Panc1 (cell line): ENCODE measurements around the gene IQSEC1. TPM values are rescaled to one million over a fixed set of nuclear protein-coding genes. Genes with fewer than 3 reads are reported as not detected.

Experiments
- ATAC-seq: fragments of 200-7000 bp; cut with Tn5 transposase; 2 replicates; pipeline ENCODE4 v1.9.1; 2020; ENCODE audit warnings: mild to moderate bottlenecking, moderate library complexity
- BruUV-seq: library from RNA; stranded (reverse); fragments of 400-500 nt; replicated peaks from 2 replicates; lab custom pipeline; 2021; lab: Mats Ljungman, UMichigan
- CTCF ChIA-PET: fragments of 300-600 bp; sonication (Branson Sonifier 250); formaldehyde crosslinking; loops from one replicate; lab custom pipeline; 2022; ENCODE audit warnings: antibody characterized with exemption; lab: Charles Lee
- POLR2A ChIA-PET: fragments of 300-600 bp; sonication (Branson Sonifier 250); formaldehyde crosslinking; loops from one replicate; lab custom pipeline; 2022; ENCODE audit warnings: antibody characterized with exemption; lab: Charles Lee
- DNase-seq: peaks from one replicate; pipeline ENCODE4 v3.0.0-alpha.2; 2010; ENCODE audit warnings: low read depth, low spot score
- H3K27ac ChIP-seq: 2 replicates; pipeline ENCODE4 v1.5.1; 2011; ENCODE audit warnings: mild to moderate bottlenecking, low read length, inconsistent platforms
- H3K27me3 ChIP-seq: fragments of 200-500 bp; sonication (Bioruptor generic); 2 replicates; pipeline ENCODE4 v1.6.0; 2014; ENCODE audit warnings: low read length, inconsistent platforms; ENCODE audit not compliant: control insufficient read depth, insufficient read depth
- H3K36me3 ChIP-seq: fragments of 200-500 bp; sonication (Bioruptor generic); 2 replicates; pipeline ENCODE4 v1.5.1; 2014; ENCODE audit warnings: inconsistent platforms, mild to moderate bottlenecking, low read length, moderate library complexity; ENCODE audit not compliant: control insufficient read depth, insufficient read depth
- H3K4me1 ChIP-seq: 2 replicates; pipeline ENCODE4 v1.5.1; 2011; ENCODE audit warnings: inconsistent platforms, mild to moderate bottlenecking, low read length, moderate library complexity; ENCODE audit not compliant: control insufficient read depth, insufficient read depth
- H3K4me3 ChIP-seq, 2 experiments: 2 replicates each; pipeline ENCODE4 v1.5.1; 2011 to 2012; ENCODE audit warnings: low read depth in 2 of 2, low read length in 2 of 2, mild to moderate bottlenecking in 2 of 2, inconsistent platforms in 1 of 2, moderate library complexity in 1 of 2
- H3K9me3 ChIP-seq: fragments of 200-500 bp; sonication (Bioruptor generic); 2 replicates; pipeline ENCODE4 v1.5.1; 2014; ENCODE audit warnings: low read depth, mild to moderate bottlenecking, inconsistent platforms, low read length, moderate library complexity; ENCODE audit not compliant: control insufficient read depth, insufficient read depth
- POLR2AphosphoS5 ChIP-seq: IDR thresholded peaks from 2 replicates; pipeline ENCODE4 v1.6.1; 2012; ENCODE audit warnings: mild to moderate bottlenecking, low read depth, low read length, moderate library complexity
- SIN3A ChIP-seq: IDR thresholded peaks from 2 replicates; pipeline ENCODE4 v1.6.1; 2012; ENCODE audit warnings: low read depth, mild to moderate bottlenecking, low read length, moderate library complexity, borderline replicate concordance; ENCODE audit not compliant: insufficient read depth
- TCF7L2 ChIP-seq: IDR thresholded peaks from 2 replicates; pipeline ENCODE4 v1.6.1; 2011; ENCODE audit warnings: mild to moderate bottlenecking, low read depth, low read length, inconsistent platforms
- in situ Hi-C: cut with HindIII; loops from 2 replicates; pipeline ENCODE4 v1.10.0; 2016; ENCODE audit warnings: low sequenced_read_pairs, low pct_unique_long_range_greater_than_20kb
- intact Hi-C: fragments of 100-400 bp; cut with micrococcal nuclease; formaldehyde crosslinking; loops from one replicate; pipeline ENCODE4 v1.10.0; 2022; ENCODE audit not compliant: unreplicated experiment
- total RNA-seq: library from RNA; stranded (reverse); gene quantifications from one replicate; pipeline ENCODE4 v1.2.1, GENCODE V29; 2021; ENCODE audit not compliant: unreplicated experiment
- TF ChIP-seq, protein P1 (sequence below), 2 experiments: IDR thresholded peaks; 2 replicates each; pipeline ENCODE4 v1.6.1; 2011 to 2012; ENCODE audit warnings: low read depth in 2 of 2, control low read depth in 1 of 2, low read length in 1 of 2, mild to moderate bottlenecking in 1 of 2, moderate library complexity in 1 of 2; ENCODE audit not compliant: insufficient read depth in 1 of 2
- TF ChIP-seq, protein P2 (sequence below): fragments of 450-650 bp; IDR thresholded peaks from 2 replicates; pipeline ENCODE4 v1.5.1; 2017; ENCODE audit warnings: mild to moderate bottlenecking

The IQSEC1 gene
- total RNA-seq, 1 experiment from 2014 or later, result 28.4 TPM

DNA sequence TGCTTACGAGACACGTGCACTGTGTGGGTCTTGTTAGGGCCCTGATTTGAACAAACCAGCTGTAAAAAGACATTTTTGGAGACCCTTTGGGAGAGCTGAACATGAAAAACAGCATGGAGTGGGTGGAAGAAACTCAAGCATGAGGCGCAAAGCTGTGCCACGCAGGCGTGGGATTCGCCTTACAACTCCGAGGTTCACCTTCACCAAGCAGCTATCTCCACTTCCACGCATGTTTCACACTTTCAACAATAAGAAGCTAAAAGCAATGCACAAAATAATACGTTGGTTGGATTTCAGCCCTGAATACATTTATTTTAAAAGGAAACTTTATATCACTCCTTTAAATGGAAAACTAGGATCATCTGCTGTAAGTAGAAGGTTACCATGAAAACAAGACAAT lies 42.5 kb downstream of the IQSEC1 start:
- no peaks in the 10 kb centered on the region for H3K36me3 ChIP-seq
- H3K27ac ChIP-seq, result no peak overlapping the region
- no TSS peak for BruUV-seq
- TF ChIP-seq, protein P1, sequence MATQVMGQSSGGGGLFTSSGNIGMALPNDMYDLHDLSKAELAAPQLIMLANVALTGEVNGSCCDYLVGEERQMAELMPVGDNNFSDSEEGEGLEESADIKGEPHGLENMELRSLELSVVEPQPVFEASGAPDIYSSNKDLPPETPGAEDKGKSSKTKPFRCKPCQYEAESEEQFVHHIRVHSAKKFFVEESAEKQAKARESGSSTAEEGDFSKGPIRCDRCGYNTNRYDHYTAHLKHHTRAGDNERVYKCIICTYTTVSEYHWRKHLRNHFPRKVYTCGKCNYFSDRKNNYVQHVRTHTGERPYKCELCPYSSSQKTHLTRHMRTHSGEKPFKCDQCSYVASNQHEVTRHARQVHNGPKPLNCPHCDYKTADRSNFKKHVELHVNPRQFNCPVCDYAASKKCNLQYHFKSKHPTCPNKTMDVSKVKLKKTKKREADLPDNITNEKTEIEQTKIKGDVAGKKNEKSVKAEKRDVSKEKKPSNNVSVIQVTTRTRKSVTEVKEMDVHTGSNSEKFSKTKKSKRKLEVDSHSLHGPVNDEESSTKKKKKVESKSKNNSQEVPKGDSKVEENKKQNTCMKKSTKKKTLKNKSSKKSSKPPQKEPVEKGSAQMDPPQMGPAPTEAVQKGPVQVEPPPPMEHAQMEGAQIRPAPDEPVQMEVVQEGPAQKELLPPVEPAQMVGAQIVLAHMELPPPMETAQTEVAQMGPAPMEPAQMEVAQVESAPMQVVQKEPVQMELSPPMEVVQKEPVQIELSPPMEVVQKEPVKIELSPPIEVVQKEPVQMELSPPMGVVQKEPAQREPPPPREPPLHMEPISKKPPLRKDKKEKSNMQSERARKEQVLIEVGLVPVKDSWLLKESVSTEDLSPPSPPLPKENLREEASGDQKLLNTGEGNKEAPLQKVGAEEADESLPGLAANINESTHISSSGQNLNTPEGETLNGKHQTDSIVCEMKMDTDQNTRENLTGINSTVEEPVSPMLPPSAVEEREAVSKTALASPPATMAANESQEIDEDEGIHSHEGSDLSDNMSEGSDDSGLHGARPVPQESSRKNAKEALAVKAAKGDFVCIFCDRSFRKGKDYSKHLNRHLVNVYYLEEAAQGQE (IDR thresholded peaks at IDR 0.05; ENCODE audit: insufficient read depth in 1 of 2, low read depth in 2 of 2, low read length in 1 of 2), result no peak
- TF ChIP-seq SIN3A (no peak), POLR2AphosphoS5 (no peak), TCF7L2 (no peak)
- TF ChIP-seq, protein P2, sequence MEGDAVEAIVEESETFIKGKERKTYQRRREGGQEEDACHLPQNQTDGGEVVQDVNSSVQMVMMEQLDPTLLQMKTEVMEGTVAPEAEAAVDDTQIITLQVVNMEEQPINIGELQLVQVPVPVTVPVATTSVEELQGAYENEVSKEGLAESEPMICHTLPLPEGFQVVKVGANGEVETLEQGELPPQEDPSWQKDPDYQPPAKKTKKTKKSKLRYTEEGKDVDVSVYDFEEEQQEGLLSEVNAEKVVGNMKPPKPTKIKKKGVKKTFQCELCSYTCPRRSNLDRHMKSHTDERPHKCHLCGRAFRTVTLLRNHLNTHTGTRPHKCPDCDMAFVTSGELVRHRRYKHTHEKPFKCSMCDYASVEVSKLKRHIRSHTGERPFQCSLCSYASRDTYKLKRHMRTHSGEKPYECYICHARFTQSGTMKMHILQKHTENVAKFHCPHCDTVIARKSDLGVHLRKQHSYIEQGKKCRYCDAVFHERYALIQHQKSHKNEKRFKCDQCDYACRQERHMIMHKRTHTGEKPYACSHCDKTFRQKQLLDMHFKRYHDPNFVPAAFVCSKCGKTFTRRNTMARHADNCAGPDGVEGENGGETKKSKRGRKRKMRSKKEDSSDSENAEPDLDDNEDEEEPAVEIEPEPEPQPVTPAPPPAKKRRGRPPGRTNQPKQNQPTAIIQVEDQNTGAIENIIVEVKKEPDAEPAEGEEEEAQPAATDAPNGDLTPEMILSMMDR, result no peak
- intact Hi-C loops (no loop called here), in situ Hi-C loops (no loop called here)
- ChIA-PET POLR2A (interaction anchor here (0.6 kb wide), 1 partner anchor 41 kb away, joined by 3 read pairs; no protein-coding TSS in a partner anchor), CTCF (no interaction called here)
- DNase-seq, result no peak
- H3K27me3 ChIP-seq, result no peaks in the 10 kb centered on the region
- no peak for ATAC-seq
- H3K9me3 ChIP-seq, result no peaks in the 10 kb centered on the region
- H3K4me3 ChIP-seq, result no peak overlapping the region
- no peaks in the 10 kb centered on the region for H3K4me1 ChIP-seq

DNA sequence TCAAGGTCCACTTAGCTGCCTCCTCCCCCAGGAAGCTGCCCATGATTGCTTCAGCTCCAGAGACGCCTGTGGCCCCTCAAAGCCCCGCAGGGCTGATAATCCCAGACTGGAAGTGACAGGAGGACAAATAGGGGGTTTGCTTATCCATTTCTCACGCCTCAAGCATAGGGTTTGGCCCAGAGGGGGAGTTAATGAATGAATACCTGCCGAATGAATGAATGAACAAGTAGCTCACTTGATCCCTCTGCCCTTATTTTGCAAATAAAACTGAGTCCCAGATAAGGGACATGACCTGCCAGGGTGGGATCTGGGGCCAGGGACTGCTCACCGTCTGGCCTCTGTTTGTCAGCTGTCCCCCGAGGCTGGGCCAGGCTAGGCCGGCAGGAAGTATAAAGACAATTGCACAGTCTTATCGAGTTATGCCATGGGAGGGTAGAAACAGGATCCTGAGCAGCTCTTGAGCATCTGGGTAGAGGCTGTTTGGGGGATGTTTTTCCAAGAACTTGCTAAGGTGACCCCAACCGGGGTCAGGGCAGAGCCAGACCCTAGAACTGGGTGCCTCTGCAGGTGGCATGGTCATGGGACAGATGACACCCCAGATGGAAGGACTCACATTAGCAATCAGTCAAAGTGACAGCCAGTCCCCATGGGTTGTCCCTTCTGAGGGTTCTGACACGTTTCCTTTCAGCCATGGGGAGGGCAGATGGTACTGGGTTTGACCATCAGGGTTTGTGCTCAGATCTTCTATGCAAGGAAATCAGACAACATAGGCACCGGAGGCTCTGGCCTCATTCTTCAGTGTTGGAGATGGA lies 45.0 kb downstream of the IQSEC1 start:
- Histone ChIP-seq H3K27ac (no peak overlapping the region), H3K4me3 (no peak overlapping the region), H3K4me1 (no peaks in the 10 kb centered on the region; the same call in 1 of the 2 replicates), H3K36me3 (no peaks in the 10 kb centered on the region), H3K9me3 (no peaks in the 10 kb centered on the region), H3K27me3 (no peaks in the 10 kb centered on the region)
- TF ChIP-seq, protein P1 (IDR thresholded peaks at IDR 0.05; ENCODE audit: insufficient read depth in 1 of 2, low read depth in 2 of 2, low read length in 1 of 2), result no peak
- TF ChIP-seq, protein P2, result no peak
- no peak for TF ChIP-seq SIN3A
- TF ChIP-seq TCF7L2, result no peak
- TF ChIP-seq POLR2AphosphoS5, result no peak
- intact Hi-C loops (no loop called here), in situ Hi-C loops (no loop called here)
- CTCF ChIA-PET, result no interaction called here
- POLR2A ChIA-PET, result no interaction called here
- BruUV-seq, result no TSS peak
- ATAC-seq (no peak), DNase-seq (no peak)
